Posterior cingulate gyrus (tissue), 11 donors: ENCODE results near the gene GSX2.

Experiments
- DNase-seq, 10 donors: peaks; one replicate each; pipeline versions ENCODE4 v3.0.0 to v3.0.0-alpha.2; 2020 to 2021; ENCODE audit warnings: mixed read lengths in 3 of 10
- intact Hi-C: fragments of 100-400 bp; cut with DNase I; formaldehyde crosslinking; loops from one replicate; pipeline ENCODE4 v1.15.1; 2023

GSX2 gene

GRCh38 chr4:54074381-54074780 lies 25.6 kb upstream of the GSX2 start:
- intact Hi-C loops, result no loop called here
- no peak for DNase-seq

GRCh38 chr4:54076673-54077072 lies 23.3 kb upstream of the GSX2 start:
- no peak for DNase-seq
- intact Hi-C loops, result no loop called here

- intact Hi-C loops, result no loop called here
Measured at GRCh38 chr4:54077812-54078211, 22.2 kb upstream of the GSX2 start.

GRCh38 chr4:54082168-54082567 lies 17.8 kb upstream of the GSX2 start:
- DNase-seq, result no peak
- intact Hi-C loops, result no loop called here

More at GRCh38 chr4:54077812-54078211, 22.2 kb upstream of the GSX2 start:
- no peak for DNase-seq

- peak in 7 of 10 donors; percentile 43 to 94 (median 67) for DNase-seq
- intact Hi-C loops, result no loop called here
Measured at GRCh38 chr4:54085284-54085683, 14.7 kb upstream of the GSX2 start.

GRCh38 chr4:54089875-54090274 lies 10.1 kb upstream of the GSX2 start:
- no peak for DNase-seq
- intact Hi-C loops, result loop anchor here (10.0 kb wide), 1 partner anchor 135 kb away; the partner anchor contains the start of gene PDGFRA

GRCh38 chr4:54090404-54090803 lies 9.6 kb upstream of the GSX2 start:
- DNase-seq, result no peak
- intact Hi-C loops, result loop anchor here (10.0 kb wide), 1 partner anchor 134 kb away; the partner anchor contains the start of gene PDGFRA

GRCh38 chr4:54090804-54091623 lies 8.9 kb upstream of the GSX2 start:
- DNase-seq, result peak in 3 of 10 donors; percentile 76 to 89 (median 86)

GRCh38 chr4:54091637-54092404 lies 8.1 kb upstream of the GSX2 start:
- intact Hi-C loops, result loop anchor here (10.0 kb wide), 1 partner anchor 133 kb away; the partner anchor contains the start of gene PDGFRA
- DNase-seq, result peak; percentile 52 to 96 (median 81)

More at GRCh38 chr4:54090804-54091623, 8.9 kb upstream of the GSX2 start:
- intact Hi-C loops, result loop anchor here (10.0 kb wide), 1 partner anchor 134 kb away; the partner anchor contains the start of gene PDGFRA

- DNase-seq, result no peak
- intact Hi-C loops, result loop anchor here (10.0 kb wide), 1 partner anchor 132 kb away; the partner anchor contains the start of gene PDGFRA
Measured at GRCh38 chr4:54092405-54093323, 7.3 kb upstream of the GSX2 start.

GRCh38 chr4:54093324-54094240 lies 6.4 kb upstream of the GSX2 start:
- DNase-seq, result no peak
- intact Hi-C loops, result loop anchor here (10.0 kb wide), 1 partner anchor 131 kb away; the partner anchor contains the start of gene PDGFRA

- DNase-seq, result no peak
- intact Hi-C loops, result loop anchor here (10.0 kb wide), 1 partner anchor 130 kb away; the partner anchor contains the start of gene PDGFRA
Measured at GRCh38 chr4:54094451-54094850, 5.5 kb upstream of the GSX2 start.

GRCh38 chr4:54095110-54095825 lies 4.7 kb upstream of the GSX2 start:
- DNase-seq, result no peak
- intact Hi-C loops, result loop anchor here (10.0 kb wide), 1 partner anchor 130 kb away; the partner anchor contains the start of gene PDGFRA

- no peak for DNase-seq
- intact Hi-C loops, result loop anchor here (10.0 kb wide), 1 partner anchor 128 kb away; the partner anchor contains the start of gene PDGFRA
Measured at GRCh38 chr4:54096295-54096962, 3.5 kb upstream of the GSX2 start.

- intact Hi-C loops, result loop anchor here (10.0 kb wide), 1 partner anchor 128 kb away; the partner anchor contains the start of gene PDGFRA
Measured at GRCh38 chr4:54097152-54097551, 2.8 kb upstream of the GSX2 start.

GRCh38 chr4:54098375-54098774 lies 1.6 kb upstream of the GSX2 start:
- intact Hi-C loops, result loop anchor here (10.0 kb wide), 1 partner anchor 126 kb away; the partner anchor contains the start of gene PDGFRA

More at GRCh38 chr4:54097152-54097551, 2.8 kb upstream of the GSX2 start:
- DNase-seq, result no peak

GRCh38 chr4:54099287-54099747 lies 646 bp upstream of the GSX2 start:
- intact Hi-C loops, result loop anchor here (10.0 kb wide), 1 partner anchor 125 kb away; the partner anchor contains the start of gene PDGFRA
- DNase-seq, result peak in 1 of 10 donors; percentile 80

More at GRCh38 chr4:54098375-54098774, 1.6 kb upstream of the GSX2 start:
- DNase-seq, result no peak
